T-cell (primary cell): ENCODE measurements around the gene FBXL15. TPM values are rescaled to one million over a fixed set of nuclear protein-coding genes. Genes with fewer than 3 reads are reported as not detected.

ENCODE experiments used
- ATAC-seq, 4 experiments: fragments of 200-7000 bp in 3 of 4; fragments of 150-1000 bp in 1 of 4; cut with Tn5 transposase; replicated peaks in 1 of 4; 1 replicate in 3 of 4; 2 replicates in 1 of 4; pipeline ENCODE4 v1.10.0; 2021; ENCODE audit warnings: moderate library complexity in 3 of 4, mild to moderate bottlenecking in 2 of 4, moderate number of reproducible peaks in 1 of 4
- CTCF ChIA-PET, 2 donors: fragments of 300-600 bp; sonication (Branson Sonifier 250); formaldehyde crosslinking; loops; one replicate each; lab custom pipeline; 2022; ENCODE audit warnings: antibody characterized with exemption in 2 of 2; lab: Charles Lee
- POLR2A ChIA-PET, 2 donors: fragments of 300-600 bp; sonication (Branson Sonifier 250); formaldehyde crosslinking; loops; one replicate each; lab custom pipeline; 2022; ENCODE audit warnings: antibody characterized with exemption in 2 of 2; lab: Charles Lee
- DNase-seq, 35 experiments: peaks; one replicate each; pipeline versions ENCODE4 v3.0.0 to v3.0.0-alpha.2; 2013 to 2023
- H3K27ac ChIP-seq: one replicate; pipeline ENCODE4 v1.5.1; 2013; ENCODE audit warnings: low read length
- H3K27me3 ChIP-seq, 2 experiments: replicated peaks in 1 of 2; 1 replicate in 1 of 2; 2 replicates in 1 of 2; pipeline versions ENCODE4 v1.6.1 to v1.7.0; 2013; ENCODE audit warnings: low read length in 1 of 2, mixed read lengths in 1 of 2; ENCODE audit not compliant: control insufficient read depth in 2 of 2, insufficient read depth in 2 of 2; ENCODE audit errors: extremely low read depth in 1 of 2
- H3K36me3 ChIP-seq, 2 donors: 1 replicate in 1 of 2; 2 replicates in 1 of 2; pipeline versions ENCODE4 v1.6.1 to v1.7.0; 2013; ENCODE audit warnings: low read length in 1 of 2; ENCODE audit not compliant: control insufficient read depth in 2 of 2, insufficient read depth in 1 of 2; ENCODE audit errors: extremely low read depth in 1 of 2
- H3K4me1 ChIP-seq, 2 experiments: 1 replicate in 1 of 2; 2 replicates in 1 of 2; pipeline versions ENCODE4 v1.6.1 to v1.7.0; 2013; ENCODE audit warnings: low read length in 2 of 2, mixed read lengths in 1 of 2; ENCODE audit not compliant: insufficient read depth in 2 of 2, control insufficient read depth in 1 of 2; ENCODE audit errors: extremely low read depth in 1 of 2
- H3K4me3 ChIP-seq, 2 donors: 1 replicate in 1 of 2; 2 replicates in 1 of 2; pipeline versions ENCODE4 v1.5.1 to v1.7.0; 2013; ENCODE audit warnings: mild to moderate bottlenecking in 2 of 2, low read length in 1 of 2, moderate library complexity in 1 of 2; ENCODE audit not compliant: control insufficient read depth in 1 of 2; ENCODE audit errors: extremely low read depth in 1 of 2
- H3K9me3 ChIP-seq: 2 replicates; pipeline ENCODE4 v1.7.0; 2013
- H3K27ac Mint-ChIP-seq, 2 donors: one replicate each; pipeline ENCODE4 v1.8.0; 2020 to 2021; ENCODE audit warnings: mild to moderate bottlenecking in 2 of 2, mixed read lengths in 2 of 2
- H3K27me3 Mint-ChIP-seq, 2 donors: one replicate each; pipeline ENCODE4 v1.8.0; 2021 to 2022; ENCODE audit warnings: mixed read lengths in 2 of 2
- H3K36me3 Mint-ChIP-seq: one replicate; pipeline ENCODE4 v1.8.0; 2021; ENCODE audit warnings: mixed read lengths
- H3K4me1 Mint-ChIP-seq, 3 donors: one replicate each; pipeline ENCODE4 v1.8.0; 2020 to 2022; ENCODE audit warnings: mixed read lengths in 3 of 3, mild to moderate bottlenecking in 1 of 3
- H3K4me3 Mint-ChIP-seq, 3 donors: one replicate each; pipeline ENCODE4 v1.8.0; 2020 to 2022; ENCODE audit warnings: mild to moderate bottlenecking in 3 of 3, mixed read lengths in 3 of 3, moderate library complexity in 3 of 3
- H3K9me3 Mint-ChIP-seq, 3 donors: one replicate each; pipeline ENCODE4 v1.8.0; 2020 to 2022; ENCODE audit warnings: mixed read lengths in 3 of 3
- WGBS: methylation state at CpG from one replicate; pipeline ENCODE4 v1.1.5; 2013; ENCODE audit warnings: missing lambda C conversion rate; ENCODE audit not compliant: insufficient coverage; 5-methylcytosine and 5-hydroxymethylcytosine counted together
- total RNA-seq, 35 experiments: library from RNA in 6 of 35; stranded (reverse) in 6 of 35; fragments of 120-200 nt in 1 of 35; gene quantifications; one replicate each; pipeline versions ENCODE4 v1.2.1 to v1.2.4 and lab custom pipeline; 2013 to 2026

FBXL15 gene
- total RNA-seq, 5 donors from 2014 or later (not counting 1 experiment from before 2014, with no cell fraction given), result 13.3 to 30.4 (median 23.7) TPM

DNA sequence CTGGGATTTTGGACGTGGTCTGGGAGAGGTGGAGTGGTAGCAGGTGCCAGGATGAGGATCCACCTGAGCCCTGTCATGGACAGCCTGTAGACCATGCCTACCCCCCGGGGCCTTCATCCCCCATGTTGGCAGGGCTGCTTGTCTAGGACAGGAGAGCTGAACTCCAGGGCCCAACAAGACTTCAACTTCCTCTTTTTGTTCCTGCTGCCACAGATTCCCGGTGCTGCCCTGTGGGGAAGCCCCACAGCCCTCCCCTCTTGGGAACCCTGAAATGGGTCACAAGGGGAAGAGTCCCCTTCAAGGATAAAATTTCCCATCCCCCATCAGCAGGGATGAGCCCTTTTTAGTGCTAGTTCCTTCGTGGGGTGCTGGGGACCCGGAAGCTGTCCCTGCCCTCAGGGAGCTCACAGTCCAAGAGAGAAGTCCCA is 13.0 kb downstream of the FBXL15 start:
- no peak overlapping the region for H3K4me3 ChIP-seq
- peaks cover 3% of the 10 kb centered on the region for H3K36me3 Mint-ChIP-seq
- H3K27ac ChIP-seq, result peak overlapping the region; percentile 32
- no peak for ATAC-seq
- peak overlapping the region; percentile 93 to 97 for H3K27ac Mint-ChIP-seq
- H3K4me1 Mint-ChIP-seq, result peaks cover 55 to 72% (median 58%) of the 10 kb centered on the region in 3 donors
- WGBS, result 43% methylated on average over 2 of the region's 5 CpGs
- H3K9me3 ChIP-seq, result no peaks in the 10 kb centered on the region
- H3K27me3 ChIP-seq, result peaks cover 0 to 4% of the 10 kb centered on the region in 2 experiments
- no peak for DNase-seq
- H3K9me3 Mint-ChIP-seq, result no peaks in the 10 kb centered on the region
- POLR2A ChIA-PET, result interaction anchor here in 1 of 2 donors (0.7 kb wide), 1 partner anchor 40 kb away, joined by 5 read pairs; no protein-coding TSS in a partner anchor
- peaks cover 0 to 3% of the 10 kb centered on the region in 2 donors for H3K36me3 ChIP-seq
- H3K4me1 ChIP-seq, result peaks cover 43 to 65% of the 10 kb centered on the region in 2 experiments
- no peaks in the 10 kb centered on the region for H3K27me3 Mint-ChIP-seq
- CTCF ChIA-PET, result interaction anchor here in 1 of 2 donors (0.8 kb wide), 1 partner anchor 48 kb away, joined by 5 read pairs; no protein-coding TSS in a partner anchor
- peak overlapping the region; percentile 92 to 95 (median 93) for H3K4me3 Mint-ChIP-seq

GRCh38 chr10:102434394-102435132 is 13.9 kb downstream of the FBXL15 start:
- peaks cover 0 to 3% of the 10 kb centered on the region in 2 donors for H3K36me3 ChIP-seq
- peak overlapping the region; percentile 95 to 97 for H3K27ac Mint-ChIP-seq
- H3K9me3 ChIP-seq, result no peaks in the 10 kb centered on the region
- POLR2A ChIA-PET, result interaction anchor here in 1 of 2 donors (0.6 kb wide), 1 partner anchor 204 kb away, joined by 3 read pairs; no protein-coding TSS in a partner anchor
- ATAC-seq (no peak), DNase-seq (no peak)
- no peaks in the 10 kb centered on the region for H3K9me3 Mint-ChIP-seq
- H3K27me3 ChIP-seq, result peaks cover 0 to 4% of the 10 kb centered on the region in 2 experiments
- peaks cover 3% of the 10 kb centered on the region for H3K36me3 Mint-ChIP-seq
- H3K4me1 Mint-ChIP-seq, result peaks cover 55 to 72% (median 58%) of the 10 kb centered on the region in 3 donors
- H3K27me3 Mint-ChIP-seq, result no peaks in the 10 kb centered on the region
- 71% methylated on average over 2 of the region's 9 CpGs for WGBS
- peak overlapping the region; percentile 76 to 92 (median 79) for H3K4me3 Mint-ChIP-seq
- peaks cover 43 to 65% of the 10 kb centered on the region in 2 experiments for H3K4me1 ChIP-seq
- H3K27ac ChIP-seq, result peak overlapping the region; percentile 65
- CTCF ChIA-PET, result interaction anchor here in 1 of 2 donors (0.8 kb wide), 1 partner anchor 47 kb away, joined by 5 read pairs; no protein-coding TSS in a partner anchor
- no peak overlapping the region for H3K4me3 ChIP-seq

GRCh38 chr10:102435133-102435497 is 14.5 kb downstream of the FBXL15 start:
- H3K36me3 ChIP-seq, result peaks cover 0 to 3% of the 10 kb centered on the region in 2 donors
- Mint-ChIP-seq H3K9me3 (no peaks in the 10 kb centered on the region), H3K4me1 (peaks cover 55 to 72% (median 58%) of the 10 kb centered on the region in 3 donors), H3K36me3 (peaks cover 3% of the 10 kb centered on the region), H3K4me3 (peak overlapping the region; percentile 76 to 92 (median 79)), H3K27ac (peak overlapping the region; percentile 95 to 97), H3K27me3 (no peaks in the 10 kb centered on the region)
- CTCF ChIA-PET, result no interaction called here
- 60% methylated on average over 1 of the region's 5 CpGs for WGBS
- POLR2A ChIA-PET, result interaction anchor here in 1 of 2 donors (0.6 kb wide), 1 partner anchor 204 kb away, joined by 3 read pairs; no protein-coding TSS in a partner anchor
- DNase-seq (no peak), ATAC-seq (no peak)
- peak overlapping the region; percentile 29 to 56 for H3K4me3 ChIP-seq
- peaks cover 0 to 4% of the 10 kb centered on the region in 2 experiments for H3K27me3 ChIP-seq
- peak overlapping the region; percentile 65 for H3K27ac ChIP-seq
- peaks cover 43 to 67% of the 10 kb centered on the region in 2 experiments for H3K4me1 ChIP-seq
- H3K9me3 ChIP-seq, result no peaks in the 10 kb centered on the region

DNA sequence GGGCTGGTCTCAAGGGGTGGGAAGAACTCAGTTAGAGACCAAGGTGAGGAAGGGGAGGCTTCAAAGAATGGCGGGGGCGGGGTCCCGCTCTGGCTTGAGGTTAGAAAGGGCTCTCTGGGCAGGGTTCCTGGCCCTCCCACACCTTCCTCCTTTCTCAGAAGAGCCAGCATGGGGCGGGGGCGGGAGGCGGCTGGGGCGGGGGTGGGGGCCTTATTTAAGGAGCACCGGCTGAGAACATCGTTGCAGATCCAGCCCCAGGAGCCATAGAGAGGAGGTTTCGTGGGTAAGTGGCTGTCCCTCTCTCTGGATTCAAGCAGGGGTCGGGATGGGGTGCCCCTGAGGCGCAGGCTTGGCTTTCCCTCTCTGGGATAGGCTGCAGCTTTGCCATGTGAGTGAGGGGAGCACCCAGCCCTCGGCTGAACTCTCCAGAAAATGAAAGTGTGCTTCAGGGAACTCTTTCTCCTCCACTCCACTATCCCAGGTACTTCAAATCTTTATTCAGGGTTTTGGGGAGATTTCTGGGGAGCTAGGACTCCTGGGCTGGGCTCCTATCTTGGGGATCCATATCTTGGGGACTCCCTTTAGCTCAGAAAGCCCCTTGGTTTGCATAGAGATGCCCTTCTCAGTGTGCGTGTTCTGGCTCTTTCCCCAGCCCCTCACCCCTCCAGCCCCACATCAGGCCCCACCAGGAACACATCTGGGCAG is 15.0 kb downstream of the FBXL15 start:
- ATAC-seq, result peak in 3 of 4 experiments; percentile 13 to 30 (median 16)
- peak overlapping the region; percentile 76 to 92 (median 79) for H3K4me3 Mint-ChIP-seq
- Histone ChIP-seq H3K27ac (peak overlapping the region; percentile 65), H3K9me3 (no peaks in the 10 kb centered on the region), H3K4me1 (peaks cover 43 to 67% of the 10 kb centered on the region in 2 experiments), H3K36me3 (peaks cover 0 to 3% of the 10 kb centered on the region in 2 donors), H3K27me3 (peaks cover 0 to 4% of the 10 kb centered on the region in 2 experiments), H3K4me3 (peak overlapping the region; percentile 56 to 75)
- peak overlapping the region; percentile 95 to 97 for H3K27ac Mint-ChIP-seq
- H3K9me3 Mint-ChIP-seq, result no peaks in the 10 kb centered on the region
- peaks cover 55 to 72% (median 58%) of the 10 kb centered on the region in 3 donors for H3K4me1 Mint-ChIP-seq
- peak in 1 of 35 experiments; percentile 43 for DNase-seq
- ChIA-PET POLR2A (no interaction called here), CTCF (interaction anchor here in 1 of 2 donors (0.5 kb wide), 1 partner anchor 138 kb away, joined by 3 read pairs; no protein-coding TSS in a partner anchor)
- H3K27me3 Mint-ChIP-seq, result no peaks in the 10 kb centered on the region
- 0% methylated on average over 4 of the region's 14 CpGs for WGBS
- H3K36me3 Mint-ChIP-seq, result peaks cover 3% of the 10 kb centered on the region

- POLR2A ChIA-PET, result interaction anchor here in 1 of 2 donors (0.5 kb wide), 1 partner anchor 186 kb away, joined by 7 read pairs; no protein-coding TSS in a partner anchor
- H3K27me3 Mint-ChIP-seq, result no peaks in the 10 kb centered on the region
Observed at GRCh38 chr10:102436312-102436711, 15.7 kb downstream of the FBXL15 start.

More at GRCh38 chr10:102436312-102436711, 15.7 kb downstream of the FBXL15 start:
- Mint-ChIP-seq H3K4me1 (peaks cover 55 to 72% (median 58%) of the 10 kb centered on the region in 3 donors), H3K4me3 (peak overlapping the region; percentile 76 to 92 (median 79)), H3K9me3 (no peaks in the 10 kb centered on the region), H3K36me3 (peaks cover 3% of the 10 kb centered on the region), H3K27ac (peak overlapping the region; percentile 95 to 97)
- no peaks in the 10 kb centered on the region for H3K9me3 ChIP-seq
- peaks cover 0 to 3% of the 10 kb centered on the region in 2 donors for H3K36me3 ChIP-seq
- H3K4me3 ChIP-seq, result peak overlapping the region; percentile 56 to 75
- H3K27ac ChIP-seq, result peak overlapping the region; percentile 41
- 65% methylated on average over 6 of the region's 6 CpGs for WGBS
- DNase-seq, result no peak
- H3K4me1 ChIP-seq, result peaks cover 43 to 67% of the 10 kb centered on the region in 2 experiments
- CTCF ChIA-PET, result interaction anchor here in 1 of 2 donors (0.5 kb wide), 1 partner anchor 139 kb away, joined by 3 read pairs; no protein-coding TSS in a partner anchor
- ATAC-seq, result no peak
- H3K27me3 ChIP-seq, result peaks cover 0 to 4% of the 10 kb centered on the region in 2 experiments
